NCI-H446 (cell line): ENCODE measurements around the gene ABCG5.

Experiments
- DNase-seq, 2 experiments: peaks; one replicate each; lab custom pipeline; 2025; lab: John Stamatoyannopoulos, UW

Gene ABCG5

GRCh38 chr2:43838560-43839267, at the start of gene ABCG5, which contains the start of gene ABCG8:
Gene ABCG5 (minus strand): TSS chr2:43838839. CDS start chr2:43838679, 160 bp downstream.
Gene ABCG8 (plus strand): TSS chr2:43838971. CDS start chr2:43839054, 83 bp downstream.
- no peak for DNase-seq

GRCh38 chr2:43887176-43887575, 48.5 kb upstream of the ABCG5 start:
- peak in 1 of 2 experiments; percentile 12 for DNase-seq

GRCh38 chr2:43885132-43885632, 46.5 kb upstream of the ABCG5 start:
- DNase-seq, result no peak

- DNase-seq, result no peak
These were observed 46.0 kb upstream of the ABCG5 start for GRCh38 chr2:43884689-43885088.

GRCh38 chr2:43882312-43882711, 43.7 kb upstream of the ABCG5 start:
- no peak for DNase-seq

GRCh38 chr2:43880952-43881351, 42.3 kb upstream of the ABCG5 start:
- no peak for DNase-seq

GRCh38 chr2:43880471-43880870, 41.8 kb upstream of the ABCG5 start:
- no peak for DNase-seq

GRCh38 chr2:43879261-43879660, 40.6 kb upstream of the ABCG5 start:
- DNase-seq, result no peak

- DNase-seq, result peak in 1 of 2 experiments; percentile 72
These were observed 39.3 kb upstream of the ABCG5 start for GRCh38 chr2:43877782-43878464.

GRCh38 chr2:43874776-43875451, 36.3 kb upstream of the ABCG5 start:
- DNase-seq, result no peak

GRCh38 chr2:43872151-43872550, 33.5 kb upstream of the ABCG5 start:
- DNase-seq, result no peak

GRCh38 chr2:43855292-43855691, 16.7 kb upstream of the ABCG5 start:
- no peak for DNase-seq

- no peak for DNase-seq
These were observed 16.0 kb upstream of the ABCG5 start for GRCh38 chr2:43854671-43855070.

- DNase-seq, result peak in 1 of 2 experiments; percentile 2
These were observed 14.8 kb upstream of the ABCG5 start for GRCh38 chr2:43853141-43854081.

GRCh38 chr2:43852196-43852730, 13.6 kb upstream of the ABCG5 start:
- no peak for DNase-seq

GRCh38 chr2:43851011-43851980, 12.7 kb upstream of the ABCG5 start:
- no peak for DNase-seq

GRCh38 chr2:43848214-43848613, 9.6 kb upstream of the ABCG5 start:
- DNase-seq, result no peak

GRCh38 chr2:43846140-43846793, 7.6 kb upstream of the ABCG5 start:
- DNase-seq, result no peak

GRCh38 chr2:43845181-43845580, 6.5 kb upstream of the ABCG5 start:
- no peak for DNase-seq

GRCh38 chr2:43842866-43843226, 4.2 kb upstream of the ABCG5 start:
- no peak for DNase-seq
